WTC11 (cell line): ENCODE results near the gene TTLL10. TPM values are rescaled to one million over a fixed set of nuclear protein-coding genes. Genes with fewer than 3 reads are reported as not detected.

ENCODE experiments used
- ATAC-seq: fragments of 200-7000 bp; cut with Tn5 transposase; 2 replicates; pipeline ENCODE4 v1.10.0; 2021; ENCODE audit warnings: mild to moderate bottlenecking, moderate library complexity
- CTCF ChIA-PET: fragments of 300-600 bp; sonication (Branson Sonifier 250); formaldehyde crosslinking; loops from one replicate; lab custom pipeline; 2021; ENCODE audit warnings: antibody characterized with exemption; lab: Charles Lee
- POLR2A ChIA-PET: fragments of 350-600 bp; sonication (Branson Sonifier 250); formaldehyde crosslinking; loops from one replicate; lab custom pipeline; 2021; ENCODE audit warnings: antibody characterized with exemption; lab: Charles Lee
- DNase-seq: peaks from one replicate; pipeline ENCODE4 v3.0.0; 2021; ENCODE audit warnings: low spot score
- H3K27ac Mint-ChIP-seq: 2 replicates; pipeline ENCODE4 v1.8.0; 2021; ENCODE audit warnings: mixed read lengths
- H3K27me3 Mint-ChIP-seq: 2 replicates; pipeline ENCODE4 v1.8.0; 2021; ENCODE audit warnings: low read depth, mild to moderate bottlenecking, moderate library complexity, mixed read lengths
- H3K36me3 Mint-ChIP-seq: 2 replicates; pipeline ENCODE4 v1.8.0; 2021; ENCODE audit warnings: mixed read lengths
- H3K4me1 Mint-ChIP-seq: 2 replicates; pipeline ENCODE4 v1.8.0; 2022; ENCODE audit warnings: mixed read lengths
- H3K4me3 Mint-ChIP-seq: 2 replicates; pipeline ENCODE4 v1.8.0; 2021; ENCODE audit warnings: mild to moderate bottlenecking, moderate library complexity, mixed read lengths
- H3K9me3 Mint-ChIP-seq: 2 replicates; pipeline ENCODE4 v1.8.0; 2021; ENCODE audit warnings: mixed read lengths
- ATF1 ChIP-seq: sonication (generic); formaldehyde crosslinking; IDR thresholded peaks from 2 replicates; pipeline ENCODE4 v1.8.1; 2023; ENCODE audit warnings: mild to moderate bottlenecking, moderate library complexity, missing genetic modification reagents
- FOXJ3 ChIP-seq: sonication (generic); formaldehyde crosslinking; IDR thresholded peaks from 2 replicates; pipeline ENCODE4 v1.9.0; 2021; ENCODE audit warnings: missing genetic modification reagents, mild to moderate bottlenecking, borderline replicate concordance
- FOXK1 ChIP-seq: sonication (generic); formaldehyde crosslinking; IDR thresholded peaks from 2 replicates; pipeline ENCODE4 v1.8.0; 2022; ENCODE audit warnings: mild to moderate bottlenecking, moderate library complexity, missing genetic modification reagents
- GRHL2 ChIP-seq: fragments of 250-450 bp; sonication (Bioruptor Pico); IDR thresholded peaks from 2 replicates; pipeline ENCODE4 v1.8.0; 2022; ENCODE audit warnings: mild to moderate bottlenecking, moderate library complexity; ENCODE audit not compliant: insufficient replicate concordance, severe bottlenecking
- JUN ChIP-seq: sonication (generic); formaldehyde crosslinking; IDR thresholded peaks from 2 replicates; pipeline ENCODE4 v1.8.0; 2023; ENCODE audit warnings: mild to moderate bottlenecking, missing genetic modification reagents
- KAT7 ChIP-seq: sonication (generic); formaldehyde crosslinking; IDR thresholded peaks from 2 replicates; pipeline ENCODE4 v1.8.1; 2023; ENCODE audit warnings: missing genetic modification reagents, mild to moderate bottlenecking, borderline replicate concordance
- NFATC4 ChIP-seq: fragments of 250-450 bp; sonication (Bioruptor Pico); IDR thresholded peaks from 2 replicates; pipeline ENCODE4 v1.9.0; 2021; ENCODE audit warnings: mild to moderate bottlenecking
- PRRX2 ChIP-seq: fragments of 250-450 bp; sonication (Bioruptor Pico); IDR thresholded peaks from 2 replicates; pipeline ENCODE4 v1.8.0; 2021; ENCODE audit warnings: mild to moderate bottlenecking
- RORB ChIP-seq: fragments of 250-450 bp; sonication (Bioruptor Pico); IDR thresholded peaks from 2 replicates; pipeline ENCODE4 v1.9.0; 2021; ENCODE audit warnings: mild to moderate bottlenecking
- total RNA-seq: library from RNA; stranded (reverse); gene quantifications from 3 replicates; pipeline ENCODE4 v1.2.3, GENCODE V29; 2021
- TF ChIP-seq, protein P1 (sequence below): sonication (generic); formaldehyde crosslinking; IDR thresholded peaks from 2 replicates; pipeline ENCODE4 v1.8.0; 2022; ENCODE audit warnings: mild to moderate bottlenecking, missing genetic modification reagents
- TF ChIP-seq, protein P2 (sequence below): sonication (generic); formaldehyde crosslinking; IDR thresholded peaks from 2 replicates; pipeline ENCODE4 v1.8.1; 2023; ENCODE audit warnings: mild to moderate bottlenecking, moderate library complexity, missing genetic modification reagents
- TF ChIP-seq, protein P3 (sequence below): sonication (generic); formaldehyde crosslinking; IDR thresholded peaks from 2 replicates; pipeline ENCODE4 v1.8.1; 2022; ENCODE audit warnings: low read depth, mild to moderate bottlenecking, moderate library complexity, missing genetic modification reagents, borderline replicate concordance
- TF ChIP-seq, protein P4 (sequence below): fragments of 250-450 bp; sonication (Bioruptor Pico); IDR thresholded peaks from 2 replicates; pipeline ENCODE4 v2.1.2; 2022; ENCODE audit warnings: mild to moderate bottlenecking, moderate library complexity
- TF ChIP-seq, protein P5 (sequence below): sonication (generic); formaldehyde crosslinking; IDR thresholded peaks from 2 replicates; pipeline ENCODE4 v1.8.0; 2022; ENCODE audit warnings: mild to moderate bottlenecking, missing genetic modification reagents
- TF ChIP-seq, protein P6 (sequence below): sonication (generic); formaldehyde crosslinking; IDR thresholded peaks from 2 replicates; pipeline ENCODE4 v1.8.1; 2023; ENCODE audit warnings: mild to moderate bottlenecking, missing genetic modification reagents
- TF ChIP-seq, protein P7 (sequence below): sonication (generic); formaldehyde crosslinking; conservative IDR thresholded peaks from 2 replicates; pipeline ENCODE4 v1.8.1; 2022; ENCODE audit warnings: mild to moderate bottlenecking, missing genetic modification reagents
- TF ChIP-seq, protein P8 (sequence below): fragments of 250-450 bp; sonication (Bioruptor Pico); IDR thresholded peaks from 2 replicates; pipeline ENCODE4 v1.9.0; 2021; ENCODE audit warnings: mild to moderate bottlenecking
- TF ChIP-seq, protein P9 (sequence below): fragments of 250-450 bp; sonication (Bioruptor Pico); IDR thresholded peaks from 2 replicates; pipeline ENCODE4 v1.8.0; 2021; ENCODE audit warnings: mild to moderate bottlenecking

The TTLL10 gene
- total RNA-seq, 1 experiment from 2014 or later = 1.1 TPM

DNA sequence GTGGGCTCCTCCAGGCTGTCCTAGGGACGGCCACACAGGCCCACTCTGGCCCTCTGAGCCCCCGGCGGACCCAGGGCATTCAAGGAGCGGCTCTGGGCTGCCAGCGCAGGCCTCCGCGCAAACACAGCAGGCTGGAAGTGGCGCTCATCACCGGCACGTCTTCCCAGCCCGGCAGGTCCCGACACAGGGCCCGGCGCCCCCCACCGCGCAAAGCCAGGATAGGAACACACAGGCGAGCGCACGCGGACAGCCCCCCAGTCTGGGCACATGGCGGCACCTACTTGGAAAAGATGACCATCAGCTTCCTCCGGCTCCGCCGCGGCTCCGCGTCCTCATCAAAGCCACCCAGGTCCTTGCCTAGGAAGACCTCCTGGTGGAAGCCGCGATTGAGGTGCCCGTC is 54.5 kb downstream of the TTLL10 start:
- H3K4me3 Mint-ChIP-seq = no peak overlapping the region
- no peaks in the 10 kb centered on the region for H3K9me3 Mint-ChIP-seq
- DNase-seq (no peak), ATAC-seq (no peak)
- peaks cover 7% of the 10 kb centered on the region for H3K4me1 Mint-ChIP-seq
- no peak overlapping the region for H3K27ac Mint-ChIP-seq
- ChIA-PET CTCF (no interaction called here), POLR2A (no interaction called here)
- TF ChIP-seq, protein P1, sequence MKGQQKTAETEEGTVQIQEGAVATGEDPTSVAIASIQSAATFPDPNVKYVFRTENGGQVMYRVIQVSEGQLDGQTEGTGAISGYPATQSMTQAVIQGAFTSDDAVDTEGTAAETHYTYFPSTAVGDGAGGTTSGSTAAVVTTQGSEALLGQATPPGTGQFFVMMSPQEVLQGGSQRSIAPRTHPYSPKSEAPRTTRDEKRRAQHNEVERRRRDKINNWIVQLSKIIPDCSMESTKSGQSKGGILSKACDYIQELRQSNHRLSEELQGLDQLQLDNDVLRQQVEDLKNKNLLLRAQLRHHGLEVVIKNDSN = no peak
- TF ChIP-seq, protein P2, sequence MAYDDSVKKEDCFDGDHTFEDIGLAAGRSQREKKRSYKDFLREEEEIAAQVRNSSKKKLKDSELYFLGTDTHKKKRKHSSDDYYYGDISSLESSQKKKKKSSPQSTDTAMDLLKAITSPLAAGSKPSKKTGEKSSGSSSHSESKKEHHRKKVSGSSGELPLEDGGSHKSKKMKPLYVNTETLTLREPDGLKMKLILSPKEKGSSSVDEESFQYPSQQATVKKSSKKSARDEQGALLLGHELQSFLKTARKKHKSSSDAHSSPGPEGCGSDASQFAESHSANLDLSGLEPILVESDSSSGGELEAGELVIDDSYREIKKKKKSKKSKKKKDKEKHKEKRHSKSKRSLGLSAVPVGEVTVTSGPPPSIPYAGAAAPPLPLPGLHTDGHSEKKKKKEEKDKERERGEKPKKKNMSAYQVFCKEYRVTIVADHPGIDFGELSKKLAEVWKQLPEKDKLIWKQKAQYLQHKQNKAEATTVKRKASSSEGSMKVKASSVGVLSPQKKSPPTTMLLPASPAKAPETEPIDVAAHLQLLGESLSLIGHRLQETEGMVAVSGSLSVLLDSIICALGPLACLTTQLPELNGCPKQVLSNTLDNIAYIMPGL (CRISPR knock-in tag) = no peak
- no peak for TF ChIP-seq GRHL2 (CRISPR knock-in tag)
- TF ChIP-seq, protein P3, sequence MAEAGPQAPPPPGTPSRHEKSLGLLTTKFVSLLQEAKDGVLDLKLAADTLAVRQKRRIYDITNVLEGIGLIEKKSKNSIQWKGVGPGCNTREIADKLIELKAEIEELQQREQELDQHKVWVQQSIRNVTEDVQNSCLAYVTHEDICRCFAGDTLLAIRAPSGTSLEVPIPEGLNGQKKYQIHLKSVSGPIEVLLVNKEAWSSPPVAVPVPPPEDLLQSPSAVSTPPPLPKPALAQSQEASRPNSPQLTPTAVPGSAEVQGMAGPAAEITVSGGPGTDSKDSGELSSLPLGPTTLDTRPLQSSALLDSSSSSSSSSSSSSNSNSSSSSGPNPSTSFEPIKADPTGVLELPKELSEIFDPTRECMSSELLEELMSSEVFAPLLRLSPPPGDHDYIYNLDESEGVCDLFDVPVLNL = no peak
- TF ChIP-seq, protein P4, sequence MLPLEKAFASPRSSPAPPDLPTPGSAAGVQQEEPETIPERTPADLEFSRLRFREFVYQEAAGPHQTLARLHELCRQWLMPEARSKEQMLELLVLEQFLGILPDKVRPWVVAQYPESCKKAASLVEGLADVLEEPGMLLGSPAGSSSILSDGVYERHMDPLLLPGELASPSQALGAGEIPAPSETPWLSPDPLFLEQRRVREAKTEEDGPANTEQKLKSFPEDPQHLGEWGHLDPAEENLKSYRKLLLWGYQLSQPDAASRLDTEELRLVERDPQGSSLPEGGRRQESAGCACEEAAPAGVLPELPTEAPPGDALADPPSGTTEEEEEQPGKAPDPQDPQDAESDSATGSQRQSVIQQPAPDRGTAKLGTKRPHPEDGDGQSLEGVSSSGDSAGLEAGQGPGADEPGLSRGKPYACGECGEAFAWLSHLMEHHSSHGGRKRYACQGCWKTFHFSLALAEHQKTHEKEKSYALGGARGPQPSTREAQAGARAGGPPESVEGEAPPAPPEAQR = no peak
- TF ChIP-seq RORB (CRISPR knock-in tag) = no peak
- TF ChIP-seq, protein P5, sequence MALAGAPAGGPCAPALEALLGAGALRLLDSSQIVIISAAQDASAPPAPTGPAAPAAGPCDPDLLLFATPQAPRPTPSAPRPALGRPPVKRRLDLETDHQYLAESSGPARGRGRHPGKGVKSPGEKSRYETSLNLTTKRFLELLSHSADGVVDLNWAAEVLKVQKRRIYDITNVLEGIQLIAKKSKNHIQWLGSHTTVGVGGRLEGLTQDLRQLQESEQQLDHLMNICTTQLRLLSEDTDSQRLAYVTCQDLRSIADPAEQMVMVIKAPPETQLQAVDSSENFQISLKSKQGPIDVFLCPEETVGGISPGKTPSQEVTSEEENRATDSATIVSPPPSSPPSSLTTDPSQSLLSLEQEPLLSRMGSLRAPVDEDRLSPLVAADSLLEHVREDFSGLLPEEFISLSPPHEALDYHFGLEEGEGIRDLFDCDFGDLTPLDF (CRISPR knock-in tag) = no peak
- no peak for TF ChIP-seq JUN
- TF ChIP-seq FOXK1 (CRISPR knock-in tag) = no peak
- no peak for TF ChIP-seq KAT7 (CRISPR knock-in tag)
- TF ChIP-seq, protein P6, sequence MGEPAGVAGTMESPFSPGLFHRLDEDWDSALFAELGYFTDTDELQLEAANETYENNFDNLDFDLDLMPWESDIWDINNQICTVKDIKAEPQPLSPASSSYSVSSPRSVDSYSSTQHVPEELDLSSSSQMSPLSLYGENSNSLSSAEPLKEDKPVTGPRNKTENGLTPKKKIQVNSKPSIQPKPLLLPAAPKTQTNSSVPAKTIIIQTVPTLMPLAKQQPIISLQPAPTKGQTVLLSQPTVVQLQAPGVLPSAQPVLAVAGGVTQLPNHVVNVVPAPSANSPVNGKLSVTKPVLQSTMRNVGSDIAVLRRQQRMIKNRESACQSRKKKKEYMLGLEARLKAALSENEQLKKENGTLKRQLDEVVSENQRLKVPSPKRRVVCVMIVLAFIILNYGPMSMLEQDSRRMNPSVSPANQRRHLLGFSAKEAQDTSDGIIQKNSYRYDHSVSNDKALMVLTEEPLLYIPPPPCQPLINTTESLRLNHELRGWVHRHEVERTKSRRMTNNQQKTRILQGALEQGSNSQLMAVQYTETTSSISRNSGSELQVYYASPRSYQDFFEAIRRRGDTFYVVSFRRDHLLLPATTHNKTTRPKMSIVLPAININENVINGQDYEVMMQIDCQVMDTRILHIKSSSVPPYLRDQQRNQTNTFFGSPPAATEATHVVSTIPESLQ (CRISPR knock-in tag) = no peak
- TF ChIP-seq PRRX2 (CRISPR knock-in tag) = no peak
- TF ChIP-seq NFATC4 (CRISPR knock-in tag) = no peak
- TF ChIP-seq, protein P7, sequence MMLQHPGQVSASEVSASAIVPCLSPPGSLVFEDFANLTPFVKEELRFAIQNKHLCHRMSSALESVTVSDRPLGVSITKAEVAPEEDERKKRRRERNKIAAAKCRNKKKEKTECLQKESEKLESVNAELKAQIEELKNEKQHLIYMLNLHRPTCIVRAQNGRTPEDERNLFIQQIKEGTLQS (CRISPR knock-in tag) = no peak
- TF ChIP-seq, protein P8, sequence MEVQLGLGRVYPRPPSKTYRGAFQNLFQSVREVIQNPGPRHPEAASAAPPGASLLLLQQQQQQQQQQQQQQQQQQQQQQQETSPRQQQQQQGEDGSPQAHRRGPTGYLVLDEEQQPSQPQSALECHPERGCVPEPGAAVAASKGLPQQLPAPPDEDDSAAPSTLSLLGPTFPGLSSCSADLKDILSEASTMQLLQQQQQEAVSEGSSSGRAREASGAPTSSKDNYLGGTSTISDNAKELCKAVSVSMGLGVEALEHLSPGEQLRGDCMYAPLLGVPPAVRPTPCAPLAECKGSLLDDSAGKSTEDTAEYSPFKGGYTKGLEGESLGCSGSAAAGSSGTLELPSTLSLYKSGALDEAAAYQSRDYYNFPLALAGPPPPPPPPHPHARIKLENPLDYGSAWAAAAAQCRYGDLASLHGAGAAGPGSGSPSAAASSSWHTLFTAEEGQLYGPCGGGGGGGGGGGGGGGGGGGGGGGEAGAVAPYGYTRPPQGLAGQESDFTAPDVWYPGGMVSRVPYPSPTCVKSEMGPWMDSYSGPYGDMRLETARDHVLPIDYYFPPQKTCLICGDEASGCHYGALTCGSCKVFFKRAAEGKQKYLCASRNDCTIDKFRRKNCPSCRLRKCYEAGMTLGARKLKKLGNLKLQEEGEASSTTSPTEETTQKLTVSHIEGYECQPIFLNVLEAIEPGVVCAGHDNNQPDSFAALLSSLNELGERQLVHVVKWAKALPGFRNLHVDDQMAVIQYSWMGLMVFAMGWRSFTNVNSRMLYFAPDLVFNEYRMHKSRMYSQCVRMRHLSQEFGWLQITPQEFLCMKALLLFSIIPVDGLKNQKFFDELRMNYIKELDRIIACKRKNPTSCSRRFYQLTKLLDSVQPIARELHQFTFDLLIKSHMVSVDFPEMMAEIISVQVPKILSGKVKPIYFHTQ (CRISPR knock-in tag) = no peak
- no peak for TF ChIP-seq ATF1 (CRISPR knock-in tag)
- no peak for TF ChIP-seq FOXJ3 (CRISPR knock-in tag)
- TF ChIP-seq, protein P9, sequence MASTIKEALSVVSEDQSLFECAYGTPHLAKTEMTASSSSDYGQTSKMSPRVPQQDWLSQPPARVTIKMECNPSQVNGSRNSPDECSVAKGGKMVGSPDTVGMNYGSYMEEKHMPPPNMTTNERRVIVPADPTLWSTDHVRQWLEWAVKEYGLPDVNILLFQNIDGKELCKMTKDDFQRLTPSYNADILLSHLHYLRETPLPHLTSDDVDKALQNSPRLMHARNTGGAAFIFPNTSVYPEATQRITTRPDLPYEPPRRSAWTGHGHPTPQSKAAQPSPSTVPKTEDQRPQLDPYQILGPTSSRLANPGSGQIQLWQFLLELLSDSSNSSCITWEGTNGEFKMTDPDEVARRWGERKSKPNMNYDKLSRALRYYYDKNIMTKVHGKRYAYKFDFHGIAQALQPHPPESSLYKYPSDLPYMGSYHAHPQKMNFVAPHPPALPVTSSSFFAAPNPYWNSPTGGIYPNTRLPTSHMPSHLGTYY (CRISPR knock-in tag) = no peak
- peaks cover 15% of the 10 kb centered on the region for H3K36me3 Mint-ChIP-seq
- H3K27me3 Mint-ChIP-seq = no peaks in the 10 kb centered on the region
